Nephron progenitor cell (in vitro differentiated cells): ENCODE measurements around the gene NME1.

Source experiments
- DNase-seq: peaks from one replicate; pipeline ENCODE4 v3.0.0; 2021
- H3K27ac Mint-ChIP-seq: 2 replicates; pipeline ENCODE4 v1.8.0; 2021; ENCODE audit warnings: mild to moderate bottlenecking, moderate library complexity, mixed read lengths
- H3K27me3 Mint-ChIP-seq: 2 replicates; pipeline ENCODE4 v1.8.0; 2021; ENCODE audit warnings: mild to moderate bottlenecking, low read depth, mixed read lengths; ENCODE audit not compliant: poor library complexity
- H3K36me3 Mint-ChIP-seq: 2 replicates; pipeline ENCODE4 v1.8.0; 2021; ENCODE audit warnings: low read depth, mixed read lengths
- H3K4me1 Mint-ChIP-seq: 2 replicates; pipeline ENCODE4 v1.8.0; 2021; ENCODE audit warnings: mixed read lengths
- H3K4me3 Mint-ChIP-seq: 2 replicates; pipeline ENCODE4 v1.8.0; 2021; ENCODE audit warnings: mild to moderate bottlenecking, moderate library complexity, mixed read lengths
- H3K9me3 Mint-ChIP-seq: 2 replicates; pipeline ENCODE4 v1.8.0; 2021; ENCODE audit warnings: mild to moderate bottlenecking, moderate library complexity, mixed read lengths
- CTCF ChIP-seq: fragments of 200-600 bp; sonication (generic); IDR thresholded peaks from 2 replicates; pipeline ENCODE4 v1.5.0; 2021; ENCODE audit warnings: antibody characterized with exemption

NME1 gene

GRCh38 chr17:51197754-51198153, 44.4 kb downstream of the NME1 start:
- H3K9me3 Mint-ChIP-seq: no peaks in the 10 kb centered on the region
- DNase-seq: no peak
- H3K4me3 Mint-ChIP-seq: no peak overlapping the region
- peaks cover 61% of the 10 kb centered on the region for H3K36me3 Mint-ChIP-seq
- H3K27ac Mint-ChIP-seq: no peak overlapping the region
- H3K27me3 Mint-ChIP-seq: no peaks in the 10 kb centered on the region
- TF ChIP-seq CTCF: no peak
- H3K4me1 Mint-ChIP-seq: no peaks in the 10 kb centered on the region

- H3K4me3 Mint-ChIP-seq: no peak overlapping the region
- H3K9me3 Mint-ChIP-seq: no peaks in the 10 kb centered on the region
- H3K27ac Mint-ChIP-seq: no peak overlapping the region
- peaks cover 53% of the 10 kb centered on the region for H3K36me3 Mint-ChIP-seq
- no peak for TF ChIP-seq CTCF
- no peaks in the 10 kb centered on the region for H3K27me3 Mint-ChIP-seq
- H3K4me1 Mint-ChIP-seq: no peaks in the 10 kb centered on the region
- no peak for DNase-seq
Measured at GRCh38 chr17:51200295-51200694, 46.9 kb downstream of the NME1 start.

GRCh38 chr17:51200846-51201245, 47.5 kb downstream of the NME1 start:
- Mint-ChIP-seq H3K36me3 (peaks cover 54% of the 10 kb centered on the region), H3K9me3 (no peaks in the 10 kb centered on the region), H3K27ac (peak overlapping the region; percentile 54), H3K27me3 (no peaks in the 10 kb centered on the region), H3K4me3 (no peak overlapping the region), H3K4me1 (no peaks in the 10 kb centered on the region)
- no peak for DNase-seq
- TF ChIP-seq CTCF: no peak

- peaks cover 49% of the 10 kb centered on the region for H3K36me3 Mint-ChIP-seq
- no peaks in the 10 kb centered on the region for H3K9me3 Mint-ChIP-seq
- DNase-seq: no peak
- no peaks in the 10 kb centered on the region for H3K4me1 Mint-ChIP-seq
- H3K27ac Mint-ChIP-seq: no peak overlapping the region
- no peak overlapping the region for H3K4me3 Mint-ChIP-seq
- H3K27me3 Mint-ChIP-seq: no peaks in the 10 kb centered on the region
- TF ChIP-seq CTCF: no peak
Measured at GRCh38 chr17:51203838-51204237, 50.5 kb downstream of the NME1 start.
